Endothelial cell of umbilical vein (primary cell): Measurements from ENCODE around the gene TCHHL1.
"Not testable (repeated sequence)": the region's sequence is repeated elsewhere in the genome, so short reads cannot be mapped to it uniquely, and the experiment has no call there.

Source experiments
- EZH2 ChIP-seq: IDR thresholded peaks from 2 replicates; pipeline ENCODE4 v1.6.1; 2012; ENCODE audit warnings: borderline replicate concordance, low read depth, mild to moderate bottlenecking, moderate library complexity, low read length, inconsistent platforms; ENCODE audit not compliant: severe bottlenecking
- FOS ChIP-seq: IDR thresholded peaks from 2 replicates; pipeline ENCODE4 v1.6.1; 2011; ENCODE audit warnings: mild to moderate bottlenecking, low read length, moderate library complexity, borderline replicate concordance; ENCODE audit not compliant: insufficient read depth
- MAX ChIP-seq: IDR thresholded peaks from 2 replicates; pipeline ENCODE4 v1.6.1; 2011; ENCODE audit not compliant: insufficient read depth, insufficient read length
- MYC ChIP-seq: IDR thresholded peaks from one replicate; pipeline ENCODE4 v1.6.1; 2011; ENCODE audit warnings: mild to moderate bottlenecking, low read depth, low read length
- POLR2A ChIP-seq: IDR thresholded peaks from 2 replicates; pipeline ENCODE4 v1.6.1; 2012; ENCODE audit warnings: low read depth, mild to moderate bottlenecking, control low read depth, low read length
- POLR2AphosphoS5 ChIP-seq: IDR thresholded peaks from 2 replicates; pipeline ENCODE4 v1.6.1; 2012; ENCODE audit warnings: low read depth, mild to moderate bottlenecking, control low read depth, low read length, moderate library complexity; ENCODE audit not compliant: insufficient read depth
- TF ChIP-seq, protein P1 (sequence below), 2 donors: IDR thresholded peaks; 1 replicate in 1 of 2; 2 replicates in 1 of 2; pipeline ENCODE4 v1.5.1; 2011; ENCODE audit warnings: low read length in 2 of 2, mild to moderate bottlenecking in 2 of 2, moderate library complexity in 2 of 2, control low read depth in 1 of 2, inconsistent platforms in 1 of 2, low read depth in 1 of 2; ENCODE audit not compliant: insufficient read depth in 1 of 2; ENCODE audit errors: extremely low read depth in 1 of 2

GRCh38 chr1:152080494-152080893 lies 8.4 kb downstream of the TCHHL1 start:
- TF ChIP-seq, protein P1, sequence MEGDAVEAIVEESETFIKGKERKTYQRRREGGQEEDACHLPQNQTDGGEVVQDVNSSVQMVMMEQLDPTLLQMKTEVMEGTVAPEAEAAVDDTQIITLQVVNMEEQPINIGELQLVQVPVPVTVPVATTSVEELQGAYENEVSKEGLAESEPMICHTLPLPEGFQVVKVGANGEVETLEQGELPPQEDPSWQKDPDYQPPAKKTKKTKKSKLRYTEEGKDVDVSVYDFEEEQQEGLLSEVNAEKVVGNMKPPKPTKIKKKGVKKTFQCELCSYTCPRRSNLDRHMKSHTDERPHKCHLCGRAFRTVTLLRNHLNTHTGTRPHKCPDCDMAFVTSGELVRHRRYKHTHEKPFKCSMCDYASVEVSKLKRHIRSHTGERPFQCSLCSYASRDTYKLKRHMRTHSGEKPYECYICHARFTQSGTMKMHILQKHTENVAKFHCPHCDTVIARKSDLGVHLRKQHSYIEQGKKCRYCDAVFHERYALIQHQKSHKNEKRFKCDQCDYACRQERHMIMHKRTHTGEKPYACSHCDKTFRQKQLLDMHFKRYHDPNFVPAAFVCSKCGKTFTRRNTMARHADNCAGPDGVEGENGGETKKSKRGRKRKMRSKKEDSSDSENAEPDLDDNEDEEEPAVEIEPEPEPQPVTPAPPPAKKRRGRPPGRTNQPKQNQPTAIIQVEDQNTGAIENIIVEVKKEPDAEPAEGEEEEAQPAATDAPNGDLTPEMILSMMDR (IDR thresholded peaks at IDR 0.05; ENCODE audit: extremely low read depth in 1 of 2, insufficient read depth in 1 of 2, low read depth in 1 of 2, low read length in 2 of 2): not testable (repeated sequence)
- TF ChIP-seq POLR2A, EZH2, FOS, POLR2AphosphoS5, MAX, MYC: not testable (repeated sequence)
